Smooth muscle cell (in vitro differentiated cells): Measurements from ENCODE around the gene SLX4. TPM values are rescaled to one million over a fixed set of nuclear protein-coding genes. Genes with fewer than 3 reads are reported as not detected.

ENCODE experiments used
- DNase-seq: peaks from one replicate; lab custom pipeline; 2025; ENCODE audit not compliant: unreplicated experiment; lab: John Stamatoyannopoulos, UW
- H2AFZ ChIP-seq: fragments of 200-600 bp; sonication (generic); 2 replicates; pipeline ENCODE4 v1.6.0; 2016; ENCODE audit warnings: antibody characterized with exemption, low read depth, mild to moderate bottlenecking
- H3F3A ChIP-seq: fragments of 200-600 bp; sonication (generic); 2 replicates; pipeline ENCODE4 v1.6.0; 2017; ENCODE audit warnings: antibody characterized with exemption, low read depth
- H3K27ac ChIP-seq: fragments of 200-600 bp; sonication (generic); 2 replicates; pipeline ENCODE4 v1.5.1; 2016; ENCODE audit warnings: low read depth, mild to moderate bottlenecking
- H3K27me3 ChIP-seq: fragments of 200-600 bp; sonication (generic); 2 replicates; pipeline ENCODE4 v1.6.1; 2016; ENCODE audit warnings: low read depth, mild to moderate bottlenecking
- H3K36me3 ChIP-seq: fragments of 200-600 bp; sonication (generic); 2 replicates; pipeline ENCODE4 v1.5.1; 2016; ENCODE audit warnings: low read depth
- H3K4me1 ChIP-seq: fragments of 200-600 bp; sonication (generic); 2 replicates; pipeline ENCODE4 v1.5.1; 2016; ENCODE audit warnings: low read depth
- H3K4me2 ChIP-seq: fragments of 200-600 bp; sonication (generic); 2 replicates; pipeline ENCODE4 v1.6.0; 2016; ENCODE audit warnings: mild to moderate bottlenecking
- H3K4me3 ChIP-seq: fragments of 200-600 bp; sonication (generic); 2 replicates; pipeline ENCODE4 v1.5.1; 2016; ENCODE audit warnings: mild to moderate bottlenecking
- H3K79me2 ChIP-seq: fragments of 200-600 bp; sonication (generic); 2 replicates; pipeline ENCODE4 v1.6.0; 2016; ENCODE audit warnings: low read depth, mild to moderate bottlenecking
- H3K9ac ChIP-seq: fragments of 200-600 bp; sonication (generic); 2 replicates; pipeline ENCODE4 v1.6.0; 2016; ENCODE audit warnings: low read depth
- H3K9me3 ChIP-seq: fragments of 200-600 bp; sonication (generic); replicated peaks from 2 replicates; pipeline ENCODE4 v1.5.1; 2016; ENCODE audit warnings: low read depth
- H4K20me1 ChIP-seq: fragments of 200-600 bp; sonication (generic); 2 replicates; pipeline ENCODE4 v1.6.0; 2016; ENCODE audit warnings: low read depth
- CTCF ChIP-seq: fragments of 200-600 bp; sonication (generic); IDR thresholded peaks from 2 replicates; pipeline ENCODE4 v1.5.1; 2017; ENCODE audit warnings: borderline replicate concordance, mild to moderate bottlenecking, antibody characterized with exemption; ENCODE audit not compliant: insufficient read depth, poor library complexity, severe bottlenecking
- WGBS: methylation state at CpG from one replicate; pipeline ENCODE4 v1.1.7; 2016; ENCODE audit warnings: low lambda C conversion rate; 5-methylcytosine and 5-hydroxymethylcytosine counted together
- polyA plus RNA-seq: library from polyadenylated mRNA; unstranded; fragments of >200 nt; fragmentation: Nextera tagmentation; extraction: Ambion mirVana; gene quantifications from 2 replicates; pipeline ENCODE4 v1.2.1, GENCODE V29; 2016
- total RNA-seq: library from RNA; depleted of rRNA; stranded (reverse); fragments of >200 nt; gene quantifications from 2 replicates; pipeline ENCODE4 v1.2.3, GENCODE V29; 2014

SLX4 gene
- total and polyA plus RNA-seq, 2 experiments from 2014 or later = 3.5 to 3.6 TPM

GRCh38 chr16:3637371-3637923 is 26.0 kb upstream of the SLX4 start:
- peak overlapping the region; percentile 61 for H2AFZ ChIP-seq

GRCh38 chr16:3625911-3626732 is 14.7 kb upstream of the SLX4 start:
- no peak for DNase-seq
- H4K20me1 ChIP-seq = peaks cover 36% of the 10 kb centered on the region
- TF ChIP-seq CTCF = no peak
- no peaks in the 10 kb centered on the region for H3F3A ChIP-seq
- no peak overlapping the region for H3K27ac ChIP-seq
- no peak overlapping the region for H3K4me2 ChIP-seq
- no peak overlapping the region for H3K9ac ChIP-seq
- H3K27me3 ChIP-seq = no peaks in the 10 kb centered on the region
- H3K4me1 ChIP-seq = no peaks in the 10 kb centered on the region
- H2AFZ ChIP-seq = no peak overlapping the region
- no peak overlapping the region for H3K4me3 ChIP-seq
- no peaks in the 10 kb centered on the region for H3K36me3 ChIP-seq
- H3K79me2 ChIP-seq = peaks cover 24% of the 10 kb centered on the region
- H3K9me3 ChIP-seq = no peaks in the 10 kb centered on the region
- WGBS = 94% methylated on average over 4 of the region's 4 CpGs

More at GRCh38 chr16:3637371-3637923, 26.0 kb upstream of the SLX4 start:
- Histone ChIP-seq H3K79me2 (peaks cover 20% of the 10 kb centered on the region), H3K4me3 (no peak overlapping the region), H3F3A (peaks cover 3% of the 10 kb centered on the region), H3K9ac (no peak overlapping the region), H4K20me1 (peaks cover 27% of the 10 kb centered on the region), H3K27me3 (no peaks in the 10 kb centered on the region), H3K9me3 (no peaks in the 10 kb centered on the region), H3K36me3 (no peaks in the 10 kb centered on the region), H3K4me2 (peak overlapping the region; percentile 44), H3K27ac (peak overlapping the region; percentile 71), H3K4me1 (peaks cover 3% of the 10 kb centered on the region)
- no peak for DNase-seq
- WGBS = 36% methylated on average over 3 of the region's 3 CpGs
- no peak for TF ChIP-seq CTCF

GRCh38 chr16:3625331-3625730 is 13.9 kb upstream of the SLX4 start:
- no peaks in the 10 kb centered on the region for H3K4me1 ChIP-seq
- H3K9ac ChIP-seq = no peak overlapping the region
- TF ChIP-seq CTCF = no peak
- H3K27ac ChIP-seq = no peak overlapping the region
- WGBS = 94% methylated on average over 5 of the region's 5 CpGs
- H3K9me3 ChIP-seq = no peaks in the 10 kb centered on the region
- peaks cover 35% of the 10 kb centered on the region for H4K20me1 ChIP-seq
- no peak for DNase-seq
- H2AFZ ChIP-seq = no peak overlapping the region
- peaks cover 18% of the 10 kb centered on the region for H3K79me2 ChIP-seq
- no peaks in the 10 kb centered on the region for H3K27me3 ChIP-seq
- no peak overlapping the region for H3K4me2 ChIP-seq
- H3K36me3 ChIP-seq = no peaks in the 10 kb centered on the region
- H3K4me3 ChIP-seq = no peak overlapping the region
- H3F3A ChIP-seq = no peaks in the 10 kb centered on the region
